Endothelial cell of hepatic sinusoid (primary cell): Measurements from ENCODE around the gene TMEM272.

Experiments used
- in situ Hi-C: cut with HindIII; loops from 2 replicates; pipeline ENCODE4 v1.10.0; 2017; ENCODE audit warnings: low sequenced_read_pairs

TMEM272 gene

GRCh38 chr13:51764184-51765141 is 80.5 kb downstream of the TMEM272 start:
- in situ Hi-C loops, result no loop called here

DNA sequence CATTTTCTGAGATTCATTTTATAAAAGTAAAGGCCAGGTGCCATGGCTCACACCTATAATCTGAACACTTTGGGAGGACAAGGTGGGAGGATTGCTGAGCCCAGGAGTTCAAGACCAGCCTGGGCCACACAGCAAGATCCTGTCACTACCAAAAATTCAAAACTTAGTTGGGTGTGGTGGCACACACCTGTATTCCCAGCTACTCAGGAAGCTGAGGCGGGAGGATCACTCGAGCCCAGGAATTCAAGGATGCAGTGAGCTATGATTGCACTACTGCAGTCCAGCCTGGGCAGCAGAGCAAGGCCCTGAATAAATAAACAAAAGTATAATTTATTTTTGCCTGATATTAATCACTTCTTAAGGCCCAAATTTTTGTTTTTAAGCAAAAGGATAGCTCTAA is 81.5 kb downstream of the TMEM272 start:
- in situ Hi-C loops, result no loop called here
